ENCODE results near the gene CDC42SE1.

CDC42SE1 gene

DNA sequence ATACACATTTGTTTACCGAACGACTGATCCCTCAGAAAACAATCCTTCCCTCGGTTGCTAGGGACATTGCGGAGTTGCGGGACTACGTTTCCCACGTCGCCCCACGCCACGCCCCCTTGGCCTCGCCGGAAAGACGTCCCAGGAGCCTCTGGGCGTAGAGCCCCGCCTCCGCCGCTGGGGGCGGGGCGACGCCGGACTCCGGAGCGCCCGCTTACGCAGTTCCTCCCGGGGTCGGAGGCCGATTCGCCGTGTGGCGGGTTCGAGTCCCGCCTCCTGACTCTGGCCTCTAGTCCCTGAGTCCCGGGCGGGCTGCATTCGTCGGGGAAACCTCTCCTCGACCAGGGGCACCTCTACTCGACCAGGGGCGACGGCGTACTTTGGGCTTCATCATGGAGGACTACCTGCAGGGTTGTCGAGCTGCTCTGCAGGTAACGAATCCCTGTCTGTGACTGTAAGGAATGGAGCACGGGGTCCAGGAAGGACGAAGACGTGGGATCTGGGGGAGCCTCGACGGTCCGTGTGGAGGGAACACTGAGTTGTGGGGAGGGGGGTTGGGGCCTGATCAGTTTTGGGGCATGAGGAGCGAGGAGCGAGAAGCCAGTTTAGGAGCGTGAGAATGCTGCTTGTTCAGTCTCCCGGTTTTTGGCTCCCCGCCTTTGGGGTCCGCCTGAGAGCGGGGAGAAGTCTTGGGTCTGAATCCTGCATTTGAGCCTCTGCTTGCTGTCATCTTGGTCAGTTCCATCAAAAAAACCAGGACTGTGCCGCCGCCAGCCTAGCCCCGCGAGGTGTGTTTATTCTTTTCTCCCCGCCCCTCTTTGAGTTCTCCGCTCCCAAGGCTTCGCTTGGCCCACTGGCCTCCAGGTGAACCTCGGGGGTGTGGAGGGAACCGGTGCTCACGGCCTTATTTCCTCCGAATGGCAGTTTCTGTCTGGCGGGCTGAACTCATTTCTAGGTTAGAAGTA lies 50.9 kb downstream of the CDC42SE1 start, which contains the start of gene PRUNE1:
TSS of gene PRUNE1 (plus strand) at position 206 of the 962 bp plus-strand sequence. CDS start at position 390, 184 bp downstream.
- peak; percentile 96 to 98 for DNase-seq

DNA sequence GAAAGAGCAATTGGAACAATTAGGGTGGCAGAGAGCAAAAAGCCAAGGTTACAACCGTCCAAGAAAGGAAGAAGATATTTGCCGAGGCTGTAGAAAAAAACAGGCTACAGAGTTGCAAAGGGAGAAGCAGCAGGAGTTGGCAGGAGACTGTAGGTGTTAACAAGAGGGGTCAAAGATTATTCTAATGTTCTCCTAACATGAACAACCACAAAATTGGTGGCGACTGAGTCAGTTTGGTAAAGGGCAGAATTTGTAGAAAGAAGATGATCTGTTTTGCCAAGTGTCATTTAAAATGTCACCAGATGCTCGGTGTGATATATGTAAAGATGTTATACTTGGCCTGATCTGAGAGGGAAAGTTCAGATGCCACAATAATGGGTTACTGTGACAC lies 51.6 kb downstream of the CDC42SE1 start:
- DNase-seq = no peak

- peak; percentile 66 to 80 for DNase-seq
Measured at GRCh38 chr1:151006327-151007052, 52.9 kb downstream of the CDC42SE1 start, which contains the start of gene MINDY1. Gene MINDY1 (minus strand): TSS chr1:151006902. CDS start chr1:151002617, 4,285 bp downstream.

DNA sequence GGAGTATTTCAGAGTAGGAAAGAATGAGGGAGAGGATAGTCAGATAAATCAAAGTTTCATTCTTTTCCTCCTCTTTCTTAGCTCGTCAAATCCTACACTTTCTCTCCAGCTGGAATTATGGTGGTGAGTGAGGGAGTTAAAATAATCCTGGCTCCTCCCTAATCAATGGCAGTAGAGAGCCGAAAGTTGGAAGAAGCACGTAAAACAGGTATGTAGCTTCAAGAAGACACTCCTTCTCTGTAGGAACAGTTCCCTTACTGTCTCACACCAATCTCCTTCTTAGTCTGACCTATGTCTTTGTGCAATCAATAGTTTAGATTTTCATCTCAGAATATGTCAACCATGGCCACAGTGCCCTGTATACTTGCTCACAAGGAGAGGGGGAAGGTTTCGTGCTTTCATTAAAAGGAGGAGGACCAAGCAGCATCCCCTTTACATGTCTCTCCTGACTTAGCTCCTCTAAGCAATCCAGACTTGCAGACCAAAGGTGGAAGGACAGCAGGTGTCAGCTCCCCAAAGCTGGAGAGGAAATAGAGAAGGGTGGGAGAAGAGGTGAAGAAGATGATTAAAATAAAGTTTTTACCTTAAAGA lies 53.6 kb downstream of the CDC42SE1 start:
- DNase-seq = no peak

GRCh38 chr1:151003180-151003579 lies 56.2 kb downstream of the CDC42SE1 start:
- DNase-seq = no peak

GRCh38 chr1:151002611-151003010 lies 56.8 kb downstream of the CDC42SE1 start:
- no peak for DNase-seq

DNA sequence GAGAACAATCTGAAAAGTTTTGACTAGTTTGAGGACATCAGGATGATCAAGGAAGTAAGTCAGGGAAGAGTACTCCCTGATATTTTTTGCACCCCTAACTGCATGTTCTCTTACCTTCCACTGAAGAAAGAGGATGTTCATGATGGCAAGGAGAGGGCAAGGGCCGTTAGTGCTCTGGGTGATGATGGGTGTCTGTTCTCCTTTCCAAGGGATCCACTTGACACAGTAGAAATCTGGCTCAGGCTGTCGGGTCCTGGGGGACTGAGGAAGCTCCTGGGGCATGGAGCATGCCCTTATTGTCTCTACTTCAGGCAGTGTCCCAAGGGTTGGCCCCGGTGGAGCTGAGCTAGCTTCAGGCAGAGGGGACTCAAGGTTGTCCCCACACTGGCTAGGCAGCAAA lies 57.4 kb downstream of the CDC42SE1 start:
- DNase-seq = no peak

- no peak for DNase-seq
Measured at GRCh38 chr1:151001602-151002001, 57.8 kb downstream of the CDC42SE1 start.

Data from NCI-H446 (cell line).